ENCODE data around the gene OGFOD3.
A peak's percentile ranks its signal among the peaks of the same experiment; 100 is the strongest.

OGFOD3 gene

DNA sequence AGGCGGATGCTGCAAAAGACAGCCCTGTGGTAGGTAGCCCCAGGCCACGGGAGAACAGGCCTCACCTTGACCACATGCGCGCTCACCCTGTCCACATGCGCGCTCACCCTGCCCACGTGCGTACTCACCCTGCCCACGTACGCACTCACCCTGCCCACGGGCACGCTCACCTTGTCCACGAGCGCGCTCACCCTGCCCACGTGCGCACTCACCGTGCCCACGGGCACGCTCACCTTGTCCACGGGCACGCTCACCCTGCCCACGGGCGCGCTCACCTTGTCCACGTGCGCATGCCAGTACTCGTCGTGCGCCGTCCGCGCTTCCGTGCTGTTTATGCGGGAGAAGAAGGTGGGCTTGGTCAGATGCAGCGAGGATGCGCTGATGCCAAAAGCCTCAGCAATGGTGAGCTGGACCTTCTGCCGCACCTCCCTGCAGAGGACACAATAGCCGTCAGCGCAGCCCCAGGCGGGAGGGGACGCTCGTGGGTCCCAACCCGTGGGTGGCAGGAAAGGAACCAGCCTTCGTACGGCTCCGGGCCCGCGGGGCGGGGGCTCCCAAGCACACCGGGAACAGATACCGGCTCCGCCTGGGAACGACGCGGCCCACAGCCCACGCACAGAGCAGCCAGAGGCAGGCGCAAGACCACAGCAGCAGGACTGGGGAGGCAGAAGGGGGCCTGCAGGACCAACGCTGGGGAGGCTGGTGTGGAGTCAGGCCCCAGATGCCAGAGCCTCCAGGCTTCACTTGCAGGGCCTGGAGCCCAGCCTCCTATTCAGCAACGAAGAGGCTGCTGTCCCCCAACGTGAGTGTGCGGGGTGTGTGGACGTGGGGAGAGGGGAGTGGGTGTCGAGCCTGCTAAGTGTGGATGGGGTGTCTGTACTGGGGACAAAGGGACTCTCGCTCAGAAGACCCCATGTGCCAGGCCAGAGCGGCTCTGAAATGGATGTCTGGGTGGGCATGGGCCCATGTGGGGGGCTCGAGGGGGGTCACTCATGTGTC, 14.4 kb downstream of the OGFOD3 start:
- no peak for DNase-seq

DNA sequence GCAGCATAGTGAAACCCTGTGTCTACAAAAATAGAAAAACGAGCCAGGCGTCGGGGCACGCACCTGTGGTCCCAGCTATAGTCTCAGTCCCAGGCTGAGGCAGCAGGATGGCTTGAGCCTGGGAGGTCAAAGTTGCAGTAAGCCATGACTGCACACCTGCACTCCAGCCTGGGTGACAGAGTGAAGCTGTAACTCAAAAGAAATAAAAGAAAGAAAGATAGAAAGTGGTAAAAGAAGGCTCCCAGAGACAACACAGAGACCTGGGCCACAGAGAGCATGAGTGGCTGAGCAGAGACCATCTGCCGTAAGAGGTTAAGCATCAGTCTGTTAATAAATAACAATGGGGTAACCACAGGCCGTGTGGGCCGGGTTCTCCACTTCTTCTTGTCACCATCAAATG, 15.5 kb downstream of the OGFOD3 start:
- DNase-seq = no peak

DNA sequence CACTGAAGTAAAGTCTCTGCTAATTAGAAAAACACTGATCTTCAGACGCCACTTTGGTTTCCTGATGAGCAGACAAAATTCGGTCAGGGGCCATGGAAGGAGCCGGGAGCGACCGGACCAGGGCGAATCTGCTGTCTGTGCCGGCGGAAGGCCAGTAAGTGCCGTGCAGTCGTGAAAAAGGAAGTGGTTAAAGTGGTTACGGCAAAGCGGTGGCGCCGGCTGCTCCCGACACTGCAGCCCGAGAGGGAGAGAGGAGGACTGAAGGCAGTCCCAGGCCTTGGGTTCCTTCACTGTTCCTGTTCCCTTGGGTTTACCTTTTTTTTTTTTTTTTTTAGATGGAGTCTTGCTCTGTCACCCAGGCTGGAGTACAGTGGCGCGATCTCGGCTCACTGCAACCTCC, 17.6 kb downstream of the OGFOD3 start:
- DNase-seq = no peak

DNA sequence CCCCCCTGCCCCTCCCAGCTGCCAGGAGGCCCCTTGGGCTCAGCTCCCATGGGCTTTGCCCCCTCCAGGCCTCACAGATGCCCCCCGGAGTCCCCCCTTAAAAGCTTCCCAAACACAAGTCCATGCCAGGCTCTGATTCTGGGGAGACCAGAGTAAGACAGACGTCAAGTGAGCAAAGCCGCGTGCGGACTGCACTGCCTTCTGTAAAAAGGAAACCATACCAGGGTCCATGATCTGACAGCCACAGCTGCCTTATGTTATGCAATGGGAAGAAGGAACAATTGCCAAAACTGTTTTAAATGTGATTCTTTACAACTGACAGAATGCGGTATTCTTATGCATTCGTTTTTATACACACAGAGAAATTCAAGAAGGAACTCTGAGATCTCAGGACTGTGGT, 18.2 kb downstream of the OGFOD3 start:
- DNase-seq = no peak

DNA sequence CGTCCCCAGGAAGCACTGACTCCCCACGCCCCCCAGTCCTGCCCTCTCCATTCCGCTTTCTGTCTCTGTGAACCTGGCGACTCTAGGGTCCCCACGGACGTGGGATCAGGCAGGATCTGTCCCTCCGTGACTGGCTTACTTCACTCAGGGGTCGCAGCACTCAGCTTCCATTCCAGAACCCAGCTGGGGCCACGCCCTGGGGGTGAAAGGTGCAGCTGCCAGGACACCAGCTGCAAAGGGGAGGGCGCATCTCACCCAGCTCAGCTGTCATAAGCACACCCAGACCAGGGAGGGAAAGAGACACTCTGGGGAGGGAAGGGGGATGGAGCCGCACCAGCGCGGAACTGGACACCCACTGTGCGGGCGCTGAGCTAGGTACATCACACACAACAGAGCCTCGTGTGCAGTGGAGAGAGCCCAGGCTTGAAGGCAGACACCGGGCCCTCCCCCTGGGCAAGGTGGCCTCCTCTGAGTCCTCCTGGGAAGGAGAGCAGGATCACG, 18.7 kb downstream of the OGFOD3 start:
- peak; percentile 30 for DNase-seq

DNA sequence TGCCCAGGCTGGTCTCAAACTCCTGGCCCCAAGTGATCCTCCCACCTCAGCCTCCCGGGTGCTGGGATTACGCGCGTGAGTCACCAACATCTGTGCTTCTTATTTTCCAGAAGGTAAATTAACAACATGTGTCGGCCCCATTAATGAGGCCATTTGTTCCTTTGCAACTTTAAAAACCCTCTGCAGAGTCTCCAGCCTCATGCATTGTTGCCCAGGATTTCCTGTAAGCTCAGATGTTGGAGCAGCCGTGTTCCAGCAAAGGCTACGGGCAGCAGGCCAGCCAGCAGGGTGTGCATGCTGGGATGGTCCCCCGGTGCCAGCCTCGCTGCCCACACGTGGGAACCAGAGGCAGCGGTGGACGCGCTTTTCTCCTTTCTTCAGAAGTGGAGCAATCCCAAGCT, 19.3 kb downstream of the OGFOD3 start:
- no peak for DNase-seq

DNA sequence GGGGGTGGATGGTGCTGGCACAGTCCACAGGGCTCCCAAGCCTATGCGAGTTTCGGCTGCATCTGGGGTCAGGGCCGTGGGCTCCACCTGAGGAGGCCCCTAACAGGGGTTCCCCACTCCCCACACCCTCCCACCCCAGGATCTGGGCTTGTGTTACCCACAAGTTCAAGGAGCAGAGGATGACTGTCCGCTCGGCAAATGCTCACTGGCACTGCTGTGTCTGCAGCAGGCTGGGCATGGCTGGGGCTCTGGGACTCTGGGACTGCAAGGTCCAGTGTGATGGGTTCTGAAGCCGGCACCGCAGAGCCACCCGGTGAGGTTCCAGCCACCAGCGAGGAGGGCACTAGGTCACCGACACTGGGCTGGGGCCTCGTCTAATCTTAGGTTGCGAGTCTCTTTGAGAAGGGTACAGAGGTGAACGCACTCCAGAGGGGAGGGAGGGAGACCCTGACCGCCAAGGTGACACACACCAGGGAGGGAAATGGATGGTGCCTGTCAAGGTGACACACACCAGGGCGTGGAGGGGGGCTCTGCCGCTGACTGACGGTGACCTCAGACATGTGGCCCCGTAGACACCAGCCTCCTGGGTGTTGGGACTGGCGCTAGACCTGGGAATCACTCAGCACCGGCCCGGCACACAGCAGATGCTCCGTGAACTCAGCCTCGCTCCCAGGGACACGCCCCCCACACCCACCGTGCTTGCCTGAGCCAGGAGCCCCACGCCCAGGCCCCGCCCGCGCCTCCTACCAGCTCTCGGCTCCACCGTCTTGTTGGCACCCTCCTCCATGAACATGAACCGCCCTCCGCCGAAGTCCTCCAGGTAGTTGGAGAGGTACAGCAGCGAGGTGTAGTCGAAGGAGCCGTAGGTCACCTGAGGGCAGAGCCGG, 20.7 kb downstream of the OGFOD3 start:
- no peak for DNase-seq

DNA sequence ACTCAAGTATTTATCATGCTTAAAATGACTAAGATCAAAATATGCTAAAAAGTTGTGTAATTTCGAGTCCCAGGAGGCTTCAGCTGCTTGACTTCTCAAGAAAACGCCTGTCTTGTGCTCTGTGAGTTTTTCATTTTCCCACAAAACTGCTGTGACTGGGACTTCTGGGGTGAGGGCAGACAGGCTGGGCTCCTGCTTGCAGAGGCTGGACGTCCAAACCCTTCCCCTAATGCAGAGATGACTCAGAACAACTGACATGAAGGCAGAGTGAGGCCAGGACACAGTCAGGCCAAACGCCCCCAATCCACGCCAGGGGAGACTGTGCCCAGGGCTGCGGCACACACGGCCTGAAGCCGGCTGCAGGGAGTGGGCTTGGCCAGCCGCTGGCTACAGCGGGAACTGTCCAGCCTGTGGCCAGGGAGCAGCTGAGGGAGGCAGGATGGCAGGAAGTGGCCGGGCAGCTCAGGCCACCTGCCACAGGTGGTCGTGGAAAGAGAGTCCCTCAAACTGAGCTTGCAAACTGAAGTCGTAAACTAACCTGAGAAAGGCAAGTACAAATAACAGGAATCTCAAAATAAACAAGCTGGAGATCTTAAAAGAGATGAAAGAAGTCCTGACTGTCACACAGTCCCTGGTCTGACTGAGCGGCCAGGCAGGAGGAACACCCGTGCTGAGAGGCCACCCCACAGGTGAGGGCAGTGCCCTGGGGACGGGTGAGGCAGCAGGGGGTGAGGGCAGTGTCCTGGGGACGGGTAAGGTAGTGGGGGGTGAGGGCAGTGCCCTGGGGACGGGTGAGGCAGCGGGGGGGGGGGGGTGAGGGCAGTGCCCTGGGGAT, 21.6 kb downstream of the OGFOD3 start:
- DNase-seq = no peak

DNA sequence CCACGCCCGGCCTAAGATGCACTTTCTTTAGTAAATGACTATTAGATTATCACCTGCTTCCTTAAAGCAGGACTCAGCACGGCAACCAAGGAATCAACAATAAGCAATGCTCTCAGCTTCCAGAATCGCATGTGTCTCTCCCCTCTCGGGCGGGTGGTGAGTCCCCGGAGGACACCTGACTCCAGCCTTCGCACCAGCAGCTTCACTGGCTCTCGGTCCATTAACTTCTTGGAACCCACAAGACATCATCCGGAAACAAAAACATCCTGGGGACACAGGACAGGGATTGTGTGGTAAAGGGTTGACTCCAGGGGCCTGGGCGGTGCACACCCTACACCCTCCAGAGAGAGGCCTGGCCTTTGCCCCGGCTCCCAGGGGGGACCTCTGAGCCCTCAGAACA, 24.1 kb downstream of the OGFOD3 start:
- DNase-seq = no peak

DNA sequence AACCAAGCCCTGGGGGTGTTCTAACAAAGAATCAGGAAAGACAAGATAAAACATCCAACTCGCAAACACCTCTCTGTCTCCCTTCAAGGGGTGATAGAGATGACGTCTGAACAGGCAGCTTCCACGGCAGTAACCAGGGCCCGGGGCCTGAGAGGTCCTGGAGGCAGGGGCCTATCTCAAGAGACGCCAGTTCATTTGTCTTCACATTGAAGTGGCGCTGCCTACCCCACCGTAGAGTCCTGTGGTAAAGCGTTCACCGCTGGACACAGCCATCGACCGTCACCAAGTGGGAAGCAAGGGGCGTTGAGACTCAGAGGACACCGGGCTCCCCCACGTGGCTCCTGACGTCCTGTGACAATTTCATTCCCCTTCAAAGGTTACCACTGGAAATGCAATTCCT, 25.4 kb downstream of the OGFOD3 start:
- no peak for DNase-seq

DNA sequence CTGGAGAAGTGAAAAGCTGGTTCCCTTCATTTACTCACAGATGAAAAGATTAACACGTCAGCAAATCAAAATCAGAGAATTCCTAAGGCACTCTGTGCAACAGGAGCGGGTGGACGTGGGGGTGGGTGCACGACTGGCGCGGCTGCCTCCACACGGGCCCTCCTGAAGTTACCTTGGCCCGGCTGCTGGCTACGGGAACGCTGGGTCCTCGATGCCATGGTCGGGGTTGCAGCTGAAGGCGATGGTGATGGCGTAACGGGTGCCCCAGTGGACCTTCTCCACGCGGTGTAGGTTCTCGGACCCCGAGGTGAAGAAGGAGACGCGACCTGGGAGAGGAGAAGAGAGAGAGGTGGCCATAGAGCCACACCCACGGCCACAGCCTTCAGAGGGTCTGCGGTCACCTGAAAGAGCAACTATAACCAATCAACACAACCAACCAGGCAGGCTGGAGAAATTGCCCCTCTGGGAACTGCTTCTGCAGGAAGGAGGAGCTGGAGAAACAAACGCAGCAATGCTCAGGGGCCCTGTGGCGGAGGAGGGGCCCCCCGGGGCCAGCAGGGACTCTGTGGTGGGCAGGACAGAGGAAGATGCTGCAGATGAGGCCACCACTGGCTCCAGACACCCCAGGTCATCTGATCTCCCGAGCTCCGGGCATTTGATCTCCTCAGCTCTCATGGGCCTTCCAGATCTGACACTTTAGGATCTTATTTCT, 26.0 kb downstream of the OGFOD3 start:
- no peak for DNase-seq

DNA sequence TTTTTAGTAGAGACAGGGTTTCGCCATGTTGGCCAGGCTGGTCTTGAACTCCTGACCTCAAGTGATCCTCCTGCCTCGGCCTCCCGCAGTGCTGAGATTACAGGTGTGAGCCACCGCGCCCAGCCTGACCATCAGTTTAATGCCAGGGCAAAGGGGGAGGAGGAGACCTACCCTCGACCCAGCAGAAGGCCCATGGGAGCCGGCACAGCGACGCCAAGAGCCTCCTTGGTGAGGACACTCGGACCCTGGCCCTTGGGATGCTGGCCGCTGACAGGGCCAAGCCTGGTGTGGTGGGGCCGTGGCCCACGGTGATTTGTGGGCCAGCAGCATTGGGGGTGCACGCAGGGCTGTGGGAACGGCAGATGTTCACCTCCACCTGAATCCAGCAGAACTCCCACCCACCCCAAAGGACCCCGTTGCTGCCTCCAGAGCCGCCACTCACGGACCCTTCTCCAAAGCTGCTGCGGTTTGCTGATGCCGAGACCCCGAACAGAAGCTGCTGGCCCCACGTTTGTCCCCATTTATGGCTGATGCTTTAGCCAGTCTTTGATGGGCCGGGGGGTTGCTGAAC, 26.8 kb downstream of the OGFOD3 start:
- no peak for DNase-seq

DNA sequence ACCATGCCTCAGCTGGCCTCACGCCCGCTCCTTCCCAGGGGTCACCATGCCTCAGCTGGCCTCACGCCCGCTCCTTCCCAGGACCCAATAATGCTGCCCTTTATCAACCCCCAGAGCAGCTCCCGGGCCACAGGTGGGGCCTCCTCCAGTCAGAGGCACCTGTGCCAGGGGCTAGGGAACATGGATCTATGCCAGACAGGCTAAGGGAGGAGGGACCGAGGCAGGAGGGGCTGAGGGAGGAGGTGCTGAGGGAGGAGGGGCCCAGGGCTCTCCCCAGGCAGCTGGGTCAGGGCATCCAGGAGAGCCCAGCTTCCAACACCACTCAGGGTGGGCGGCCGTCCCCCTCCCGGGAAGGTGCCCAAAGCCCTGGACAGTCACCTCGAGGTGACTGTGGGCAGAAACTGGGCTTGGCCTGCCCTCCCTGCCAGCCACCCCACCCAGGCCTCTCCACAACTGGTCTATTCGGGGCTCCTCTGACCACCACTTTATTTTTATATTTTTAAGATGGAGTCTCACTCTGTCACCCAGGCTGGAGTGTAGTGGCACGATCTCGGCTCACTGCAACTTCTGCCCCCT, 27.4 kb downstream of the OGFOD3 start:
- DNase-seq = no peak

DNA sequence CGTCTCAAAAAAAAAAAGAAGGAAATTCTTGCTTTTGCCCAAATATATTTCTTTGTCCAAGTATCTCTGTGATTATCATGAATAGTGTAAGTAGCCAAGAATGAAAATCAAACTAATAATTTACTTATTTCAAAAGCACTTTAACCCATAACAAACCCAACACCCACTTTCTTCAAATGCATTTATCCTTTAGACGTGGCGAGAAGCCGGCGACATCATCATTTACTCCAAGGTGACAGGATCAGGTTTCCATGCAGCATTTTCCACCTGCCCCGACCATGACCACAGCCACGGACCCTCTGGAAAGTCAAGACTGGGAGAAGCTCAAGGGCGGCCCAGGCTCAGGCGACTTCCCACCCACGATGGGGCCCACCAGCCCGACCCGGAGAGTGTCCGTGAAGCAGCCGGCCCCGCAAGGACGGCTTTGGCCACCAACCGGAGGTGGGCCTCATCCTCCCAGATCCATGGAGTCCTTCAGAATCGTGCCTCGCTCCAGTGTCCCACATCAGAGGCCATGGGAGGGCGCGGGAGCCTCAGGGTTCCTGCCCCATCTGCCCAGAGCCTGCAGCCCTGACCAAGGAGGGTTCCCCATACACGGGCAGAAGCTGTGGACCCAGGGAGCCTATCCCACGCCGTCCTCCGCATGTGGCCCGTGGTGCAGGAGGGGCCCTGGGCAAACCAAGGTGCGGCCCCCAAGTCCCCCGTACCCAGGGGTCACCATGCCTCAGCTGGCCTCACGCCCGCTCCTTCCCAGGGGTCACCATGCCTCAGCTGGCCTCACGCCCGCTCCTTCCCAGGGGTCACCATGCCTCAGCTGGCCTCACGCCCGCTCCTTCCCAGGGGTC, 28.1 kb downstream of the OGFOD3 start:
- no peak for DNase-seq

DNA sequence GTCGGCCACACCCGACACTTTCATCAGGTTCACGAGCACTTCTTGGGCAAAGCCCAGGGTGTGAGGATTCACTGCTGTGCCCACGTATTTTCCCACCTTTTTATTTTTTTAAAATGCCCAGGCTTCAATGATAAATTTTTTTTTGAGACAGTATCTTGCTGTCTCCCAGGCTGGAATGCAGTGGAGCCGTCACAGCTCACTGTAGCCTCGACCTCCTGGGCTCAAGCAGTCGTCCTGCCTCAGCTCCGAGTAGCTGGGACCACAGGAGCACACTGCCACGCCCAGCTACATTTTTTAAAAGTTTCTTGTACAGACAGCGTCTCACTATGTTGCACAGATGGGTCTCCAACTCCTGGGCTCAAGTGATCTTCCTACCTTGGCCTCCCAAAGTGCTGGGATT, 29.0 kb downstream of the OGFOD3 start:
- DNase-seq = peak; percentile 36

DNA sequence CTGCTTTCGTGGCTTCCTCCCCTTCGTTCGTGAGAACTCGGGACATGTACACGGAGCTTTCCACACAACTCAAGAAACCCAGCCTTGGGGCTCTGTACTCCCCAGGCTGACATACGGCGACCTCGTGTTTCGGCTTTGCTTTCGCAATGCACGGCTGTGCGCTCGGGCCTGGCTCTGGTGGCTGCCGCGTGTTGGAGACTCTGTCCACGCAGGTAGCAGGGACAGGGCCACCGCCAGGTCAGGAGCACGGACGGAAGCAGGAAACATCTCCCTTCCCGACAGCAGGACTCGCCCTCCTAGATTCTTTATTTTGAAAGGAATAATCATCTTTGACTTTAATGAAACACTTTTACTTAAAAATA, 29.5 kb downstream of the OGFOD3 start:
- no peak for DNase-seq

DNA sequence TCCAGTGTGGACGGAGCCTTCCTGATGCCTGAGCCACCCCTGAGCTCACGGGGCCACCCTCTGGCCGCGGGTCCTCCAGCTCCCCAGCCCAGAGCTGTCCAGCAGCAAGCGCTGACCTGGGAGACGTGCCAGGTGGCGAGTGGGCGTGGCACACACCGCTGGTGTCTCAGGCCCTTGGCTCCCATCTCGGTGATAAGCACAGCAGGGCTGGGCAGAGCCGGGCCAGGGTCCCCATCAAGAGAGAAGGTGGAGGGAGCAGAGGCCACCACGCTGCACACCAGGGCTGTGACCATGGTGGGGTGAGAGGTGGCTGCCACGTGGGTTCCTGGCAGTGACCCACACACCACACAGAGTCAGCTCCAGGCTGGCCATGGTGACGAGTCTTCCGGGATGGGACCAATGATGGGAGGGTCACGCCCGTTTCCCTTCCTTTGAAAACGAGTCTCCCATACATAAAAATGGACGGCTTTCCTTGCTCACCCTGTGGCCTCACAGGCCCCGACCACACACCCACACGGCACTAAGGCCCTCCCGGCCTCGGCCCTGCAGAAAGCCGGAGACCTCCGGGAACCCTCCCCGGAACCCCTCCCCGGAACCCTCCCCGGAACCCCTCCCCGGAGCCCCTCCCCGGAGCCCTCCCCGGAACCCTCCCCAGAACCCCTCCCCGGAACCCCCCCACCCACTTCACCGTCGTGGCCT, 30.0 kb downstream of the OGFOD3 start:
- DNase-seq = no peak

DNA sequence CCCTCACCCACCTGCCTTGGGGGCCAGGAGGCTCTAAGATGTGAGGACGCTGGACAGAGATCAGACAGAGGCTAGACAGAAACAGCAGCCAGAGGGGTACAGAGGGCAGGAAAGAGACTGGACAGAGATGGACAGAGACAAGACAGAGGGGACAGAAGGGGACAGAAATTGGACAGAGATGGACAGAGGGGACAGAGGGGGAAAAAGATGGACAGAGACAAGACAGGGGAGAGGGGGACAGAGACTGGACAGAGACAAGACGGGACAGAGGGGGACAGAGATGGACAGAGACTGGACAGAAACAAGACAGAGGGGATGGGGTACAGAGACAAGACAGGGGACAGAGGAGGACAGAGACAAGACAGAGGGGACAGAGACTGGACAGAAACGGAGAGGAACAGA, 30.7 kb downstream of the OGFOD3 start:
- DNase-seq = no peak

DNA sequence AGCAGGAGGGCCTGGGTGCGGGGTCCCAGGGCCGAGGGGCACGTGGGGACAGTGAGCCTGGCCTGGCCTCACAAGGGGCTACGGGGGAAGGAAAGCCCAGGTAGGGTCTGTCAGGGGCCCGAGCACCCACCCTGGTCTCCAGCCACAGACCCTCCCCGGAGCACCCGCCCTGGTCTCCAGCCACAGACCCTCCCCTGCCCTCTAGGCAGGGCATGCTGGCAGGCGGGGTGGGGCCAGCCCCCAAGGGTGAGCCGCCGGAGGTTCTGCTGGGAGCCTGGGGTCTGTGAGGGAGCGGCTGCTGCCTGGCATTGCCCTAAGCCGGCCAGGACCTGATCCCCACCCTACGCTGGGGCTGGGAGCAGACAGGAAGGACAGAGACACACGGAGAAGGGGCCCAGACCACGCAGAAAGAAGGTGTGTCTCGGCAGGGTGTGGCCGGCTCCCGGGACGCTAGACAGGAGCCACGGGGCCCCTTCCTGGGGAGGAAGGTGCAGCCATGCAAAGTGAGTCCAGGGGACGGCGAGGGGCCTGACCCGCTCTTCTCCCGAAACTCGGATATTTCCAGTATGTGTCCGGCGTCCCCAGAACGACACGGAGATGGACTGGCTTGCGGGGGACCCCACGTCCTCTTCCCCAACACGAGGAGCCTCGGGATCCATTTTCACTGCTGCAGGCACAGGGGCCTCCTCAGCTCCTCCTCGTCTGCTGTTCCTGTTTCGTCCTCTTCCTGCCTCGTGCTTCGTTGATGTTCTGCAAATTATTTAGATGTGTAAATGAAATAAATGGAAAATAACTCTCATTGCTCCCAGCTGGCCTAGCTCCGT, 31.3 kb downstream of the OGFOD3 start:
- DNase-seq = no peak

Measured in NCI-H524 treated with DMSO at 0.1 percent for 48 hours (cell line).